GM23248 (cell line): ENCODE results near the gene CMTM5. TPM values are rescaled to one million over a fixed set of nuclear protein-coding genes. Genes with fewer than 3 reads are reported as not detected.

Experiments
- DNase-seq: peaks from one replicate; pipeline ENCODE4 v3.0.0-alpha.2; 2015
- H2AFZ ChIP-seq: fragments of 200-600 bp; sonication (generic); 2 replicates; pipeline ENCODE4 v1.6.1; 2016; ENCODE audit warnings: antibody characterized with exemption
- H3F3A ChIP-seq: fragments of 200-600 bp; sonication (generic); 2 replicates; pipeline ENCODE4 v1.6.1; 2016; ENCODE audit warnings: mild to moderate bottlenecking, antibody characterized with exemption, mixed run types; ENCODE audit not compliant: insufficient read depth
- H3K27ac ChIP-seq: fragments of 200-600 bp; sonication (generic); 2 replicates; pipeline ENCODE4 v1.5.1; 2016; ENCODE audit warnings: mild to moderate bottlenecking
- H3K27me3 ChIP-seq: fragments of 200-600 bp; sonication (generic); replicated peaks from 2 replicates; pipeline ENCODE4 v1.6.1; 2016; ENCODE audit warnings: mild to moderate bottlenecking; ENCODE audit not compliant: insufficient read depth
- H3K36me3 ChIP-seq: fragments of 200-600 bp; sonication (generic); 2 replicates; pipeline ENCODE4 v1.6.1; 2016; ENCODE audit warnings: low read depth, mild to moderate bottlenecking
- H3K4me1 ChIP-seq: fragments of 200-600 bp; sonication (generic); 2 replicates; pipeline ENCODE4 v1.6.1; 2016; ENCODE audit warnings: mild to moderate bottlenecking; ENCODE audit not compliant: insufficient read depth
- H3K4me2 ChIP-seq: fragments of 200-600 bp; sonication (generic); one replicate; pipeline ENCODE4 v1.6.1; 2016; ENCODE audit warnings: mild to moderate bottlenecking; ENCODE audit not compliant: unreplicated experiment
- H3K4me3 ChIP-seq: fragments of 200-600 bp; sonication (generic); 2 replicates; pipeline ENCODE4 v1.5.1; 2016; ENCODE audit warnings: mild to moderate bottlenecking
- H3K79me2 ChIP-seq: fragments of 200-600 bp; sonication (generic); 2 replicates; pipeline ENCODE4 v1.6.1; 2016; ENCODE audit warnings: mild to moderate bottlenecking; ENCODE audit not compliant: insufficient read depth
- H3K9ac ChIP-seq: fragments of 200-600 bp; sonication (generic); 2 replicates; pipeline ENCODE4 v1.6.1; 2016; ENCODE audit warnings: mild to moderate bottlenecking
- H3K9me2 ChIP-seq: fragments of 200-600 bp; sonication (generic); 2 replicates; pipeline ENCODE4 v1.6.1; 2016; ENCODE audit warnings: mixed run types, mild to moderate bottlenecking, moderate library complexity; ENCODE audit not compliant: insufficient read depth
- H3K9me3 ChIP-seq: fragments of 200-600 bp; sonication (generic); one replicate; pipeline ENCODE4 v1.6.1; 2017; ENCODE audit warnings: low read depth
- H4K20me1 ChIP-seq: fragments of 200-600 bp; sonication (generic); 2 replicates; pipeline ENCODE4 v1.6.0; 2016; ENCODE audit not compliant: insufficient read depth
- EZH2 ChIP-seq: fragments of 200-600 bp; sonication (generic); IDR thresholded peaks from 2 replicates; pipeline ENCODE4 v1.6.1; 2018; ENCODE audit warnings: antibody characterized with exemption, mild to moderate bottlenecking; ENCODE audit not compliant: insufficient read depth, poor library complexity, severe bottlenecking
- EZH2phosphoT487 ChIP-seq: fragments of 200-600 bp; sonication (generic); IDR thresholded peaks from 2 replicates; pipeline ENCODE4 v1.6.1; 2018; ENCODE audit warnings: antibody characterized with exemption, moderate library complexity, mild to moderate bottlenecking, low read depth; ENCODE audit not compliant: insufficient read depth
- WGBS, 2 experiments: methylation state at CpG; one replicate each; pipeline ENCODE4 v1.1.6; 2015 to 2017; ENCODE audit warnings: low lambda C conversion rate in 2 of 2, low coverage in 1 of 2; ENCODE audit errors: missing lambda C conversion rate in 2 of 2; 5-methylcytosine and 5-hydroxymethylcytosine counted together
- in situ Hi-C: fragments of 300-500 bp; cut with MboI; formaldehyde crosslinking; loops from 2 replicates; pipeline ENCODE4 v1.15.0; 2020
- polyA plus RNA-seq: library from polyadenylated mRNA; unstranded; fragments of >200 nt; fragmentation: Nextera tagmentation; extraction: Ambion mirVana; gene quantifications from 2 replicates; pipeline ENCODE4 v1.2.1, GENCODE V29; 2016
- total RNA-seq: library from RNA; depleted of rRNA; stranded (reverse); fragments of >200 nt; shearing (Covaris generic); gene quantifications from 2 replicates; pipeline ENCODE4 v1.2.3, GENCODE V29; 2014

The CMTM5 gene
- total and polyA plus RNA-seq, 2 experiments from 2014 or later: not detected

- Histone ChIP-seq H4K20me1 (no peaks in the 10 kb centered on the region), H3K27ac (no peak overlapping the region), H3K4me3 (no peak overlapping the region), H3K36me3 (no peaks in the 10 kb centered on the region), H3K4me1 (no peaks in the 10 kb centered on the region), H2AFZ (no peak overlapping the region), H3K9me2 (no peaks in the 10 kb centered on the region), H3K9me3 (no peaks in the 10 kb centered on the region), H3K27me3 (peaks cover 25% of the 10 kb centered on the region), H3F3A (no peaks in the 10 kb centered on the region), H3K9ac (no peak overlapping the region), H3K79me2 (no peaks in the 10 kb centered on the region), H3K4me2 (no peak overlapping the region)
- TF ChIP-seq EZH2phosphoT487 (no peak), EZH2 (no peak)
- in situ Hi-C loops: no loop called here
- 63 to 82% methylated on average over 6 of the region's 6 CpGs for WGBS, 2 experiments
- no peak for DNase-seq
These were observed 5.4 kb downstream of the CMTM5 start for GRCh38 chr14:23382276-23382675.

- H2AFZ ChIP-seq: no peak overlapping the region
- no peak overlapping the region for H3K4me3 ChIP-seq
- no peaks in the 10 kb centered on the region for H3F3A ChIP-seq
- H3K9ac ChIP-seq: no peak overlapping the region
- no peaks in the 10 kb centered on the region for H3K36me3 ChIP-seq
- H3K27ac ChIP-seq: no peak overlapping the region
- in situ Hi-C loops: no loop called here
- H3K9me2 ChIP-seq: no peaks in the 10 kb centered on the region
- no peak overlapping the region for H3K4me2 ChIP-seq
- H3K79me2 ChIP-seq: no peaks in the 10 kb centered on the region
- TF ChIP-seq EZH2phosphoT487 (no peak), EZH2 (no peak)
- no peaks in the 10 kb centered on the region for H3K9me3 ChIP-seq
- DNase-seq: no peak
- 45 to 55% methylated on average over 10 of the region's 10 CpGs for WGBS, 2 experiments
- H4K20me1 ChIP-seq: no peaks in the 10 kb centered on the region
- H3K27me3 ChIP-seq: peaks cover 30% of the 10 kb centered on the region
- H3K4me1 ChIP-seq: no peaks in the 10 kb centered on the region
These were observed 6.0 kb downstream of the CMTM5 start for GRCh38 chr14:23382731-23383440.

- TF ChIP-seq EZH2phosphoT487 (no peak), EZH2 (no peak)
- Histone ChIP-seq H4K20me1 (no peaks in the 10 kb centered on the region), H3K9me3 (no peaks in the 10 kb centered on the region), H3K79me2 (no peaks in the 10 kb centered on the region), H3K9ac (no peak overlapping the region), H2AFZ (no peak overlapping the region), H3K27ac (no peak overlapping the region), H3K36me3 (no peaks in the 10 kb centered on the region), H3K9me2 (no peaks in the 10 kb centered on the region), H3K4me2 (no peak overlapping the region), H3F3A (no peaks in the 10 kb centered on the region), H3K27me3 (peaks cover 25% of the 10 kb centered on the region), H3K4me3 (no peak overlapping the region), H3K4me1 (no peaks in the 10 kb centered on the region)
- DNase-seq: no peak
- 73 to 77% methylated on average over 29 of the region's 29 CpGs for WGBS, 2 experiments
- in situ Hi-C loops: no loop called here
These were observed 7.7 kb downstream of the CMTM5 start for GRCh38 chr14:23384364-23385080.

GRCh38 chr14:23385244-23385641 is 8.4 kb downstream of the CMTM5 start:
- no peaks in the 10 kb centered on the region for H3K9me2 ChIP-seq
- no peak for TF ChIP-seq EZH2phosphoT487
- TF ChIP-seq EZH2: no peak
- no peaks in the 10 kb centered on the region for H3K79me2 ChIP-seq
- no peak overlapping the region for H3K27ac ChIP-seq
- peaks cover 25% of the 10 kb centered on the region for H3K27me3 ChIP-seq
- no peaks in the 10 kb centered on the region for H3K9me3 ChIP-seq
- no peak overlapping the region for H3K4me3 ChIP-seq
- H3K4me2 ChIP-seq: no peak overlapping the region
- no peaks in the 10 kb centered on the region for H3K4me1 ChIP-seq
- H3K9ac ChIP-seq: no peak overlapping the region
- H3K36me3 ChIP-seq: no peaks in the 10 kb centered on the region
- in situ Hi-C loops: no loop called here
- H2AFZ ChIP-seq: no peak overlapping the region
- no peaks in the 10 kb centered on the region for H4K20me1 ChIP-seq
- no peaks in the 10 kb centered on the region for H3F3A ChIP-seq
- DNase-seq: no peak
- WGBS, 2 experiments: 49 to 57% methylated on average over 2 of the region's 2 CpGs
